ENCODE data around the gene SLC2A13. TPM values are rescaled to one million over a fixed set of nuclear protein-coding genes. Genes with fewer than 3 reads are reported as not detected.

Gene SLC2A13
- total RNA-seq, 1 experiment from 2014 or later, result 7.0 TPM

DNA sequence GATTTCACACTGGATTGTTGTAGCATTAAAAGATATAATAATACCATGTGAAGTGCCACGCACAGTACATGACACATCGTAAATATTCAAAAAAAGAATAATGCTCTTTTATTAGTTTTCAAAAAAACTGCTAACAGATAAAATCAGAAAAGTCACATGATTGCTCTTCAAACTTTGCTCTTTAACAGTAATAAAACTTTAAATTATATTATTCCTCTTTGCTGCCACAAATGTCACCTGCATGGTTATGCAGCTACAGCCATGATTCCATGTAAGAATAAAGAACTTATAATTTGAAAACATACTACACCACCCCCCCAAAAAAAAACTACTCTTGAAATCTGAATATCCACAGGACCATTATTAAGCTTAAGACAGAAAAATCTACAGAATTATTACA is 90.0 kb downstream of the SLC2A13 start:
- Histone ChIP-seq H3K4me1 (ENCODE audit: insufficient read depth, low read length) (peaks cover 4% of the 10 kb centered on the region; the same call in 1 of the 2 replicates), H3K79me1 (ENCODE audit: insufficient read depth, low read depth, low read length, poor library complexity, severe bottlenecking) (peaks cover 2% of the 10 kb centered on the region), H3K18ac (ENCODE audit: insufficient read length, low read depth, low read length) (no peak overlapping the region), H3K14ac (ENCODE audit: insufficient read depth, low read length) (no peak overlapping the region), H2BK12ac (ENCODE audit: insufficient read length, low read depth, low read length) (no peak overlapping the region), H4K20me1 (ENCODE audit: control insufficient read depth, insufficient read depth, insufficient read length) (no peaks in the 10 kb centered on the region), H4K91ac (ENCODE audit: insufficient read length, low read depth, low read length) (no peak overlapping the region), H3K27ac (ENCODE audit: insufficient read length, low read depth, low read length) (no peak overlapping the region), H3K23me2 (ENCODE audit: insufficient read length, low read depth, low read length, poor library complexity, severe bottlenecking) (no peaks in the 10 kb centered on the region), H2BK20ac (ENCODE audit: low read depth, low read length, poor library complexity, severe bottlenecking) (no peak overlapping the region), H4K8ac (replicated peaks; ENCODE audit: insufficient read length, low read depth, low read length) (no peak overlapping the region), H3K9me3 (ENCODE audit: control insufficient read depth, low read depth, low read length) (no peaks in the 10 kb centered on the region), H3K9ac (ENCODE audit: extremely low read depth, insufficient read length, low read length) (no peak overlapping the region), H3T11ph (ENCODE audit: low read length) (no peak overlapping the region), H3K79me2 (ENCODE audit: insufficient read depth, low read length) (no peaks in the 10 kb centered on the region), H4K5ac (ENCODE audit: insufficient read length, low read depth, low read length) (no peak overlapping the region), H3K4me2 (ENCODE audit: insufficient read depth, insufficient read length, low read length) (no peak overlapping the region), H2AK5ac (ENCODE audit: insufficient read length, low read length) (no peak overlapping the region), H2AFZ (ENCODE audit: low read length) (no peak overlapping the region), H2BK15ac (ENCODE audit: low read depth, low read length) (no peak overlapping the region), H3K23ac (ENCODE audit: insufficient read length, low read depth, low read length) (no peak overlapping the region), H3K56ac (ENCODE audit: insufficient read length, low read depth, low read length) (no peak overlapping the region), H3K27me3 (ENCODE audit: insufficient read depth, low read length) (no peaks in the 10 kb centered on the region), H2BK5ac (ENCODE audit: insufficient read length, low read length) (no peak overlapping the region), H3K4ac (ENCODE audit: low read depth, low read length) (no peak overlapping the region), H2BK120ac (ENCODE audit: low read depth, low read length, poor library complexity, severe bottlenecking) (no peak overlapping the region)
- H3K4me1 Mint-ChIP-seq, result peaks cover 32 to 48% of the 10 kb centered on the region in 2 experiments
- no peak overlapping the region for H3K4me3 Mint-ChIP-seq
- no peak overlapping the region for H3K27ac Mint-ChIP-seq
- peaks cover 0 to 1% (median 0%) of the 10 kb centered on the region in 3 experiments; a peak in 2 of 7 replicates for H3K36me3 Mint-ChIP-seq (ENCODE audit: insufficient read depth in 1 of 3, low read depth in 3 of 3)
- DNase-seq, result no peak
- H3K27me3 Mint-ChIP-seq (ENCODE audit: low read depth), result no peaks in the 10 kb centered on the region
- H3K9me3 Mint-ChIP-seq, result no peaks in the 10 kb centered on the region
- no CpG with 5 or more reads among the region's 2 CpGs for WGBS (ENCODE audit: extremely low coverage, insufficient read length, low lambda C conversion rate)
- TF ChIP-seq, protein P1, sequence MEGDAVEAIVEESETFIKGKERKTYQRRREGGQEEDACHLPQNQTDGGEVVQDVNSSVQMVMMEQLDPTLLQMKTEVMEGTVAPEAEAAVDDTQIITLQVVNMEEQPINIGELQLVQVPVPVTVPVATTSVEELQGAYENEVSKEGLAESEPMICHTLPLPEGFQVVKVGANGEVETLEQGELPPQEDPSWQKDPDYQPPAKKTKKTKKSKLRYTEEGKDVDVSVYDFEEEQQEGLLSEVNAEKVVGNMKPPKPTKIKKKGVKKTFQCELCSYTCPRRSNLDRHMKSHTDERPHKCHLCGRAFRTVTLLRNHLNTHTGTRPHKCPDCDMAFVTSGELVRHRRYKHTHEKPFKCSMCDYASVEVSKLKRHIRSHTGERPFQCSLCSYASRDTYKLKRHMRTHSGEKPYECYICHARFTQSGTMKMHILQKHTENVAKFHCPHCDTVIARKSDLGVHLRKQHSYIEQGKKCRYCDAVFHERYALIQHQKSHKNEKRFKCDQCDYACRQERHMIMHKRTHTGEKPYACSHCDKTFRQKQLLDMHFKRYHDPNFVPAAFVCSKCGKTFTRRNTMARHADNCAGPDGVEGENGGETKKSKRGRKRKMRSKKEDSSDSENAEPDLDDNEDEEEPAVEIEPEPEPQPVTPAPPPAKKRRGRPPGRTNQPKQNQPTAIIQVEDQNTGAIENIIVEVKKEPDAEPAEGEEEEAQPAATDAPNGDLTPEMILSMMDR (conservative IDR thresholded peaks at IDR 0.05), result no peak
